SKM-1 (cell line): ENCODE data around the gene OGDH.

Experiments
- DNase-seq: peaks from one replicate; lab custom pipeline; 2025; ENCODE audit not compliant: unreplicated experiment; lab: John Stamatoyannopoulos, UW

Gene OGDH

DNA sequence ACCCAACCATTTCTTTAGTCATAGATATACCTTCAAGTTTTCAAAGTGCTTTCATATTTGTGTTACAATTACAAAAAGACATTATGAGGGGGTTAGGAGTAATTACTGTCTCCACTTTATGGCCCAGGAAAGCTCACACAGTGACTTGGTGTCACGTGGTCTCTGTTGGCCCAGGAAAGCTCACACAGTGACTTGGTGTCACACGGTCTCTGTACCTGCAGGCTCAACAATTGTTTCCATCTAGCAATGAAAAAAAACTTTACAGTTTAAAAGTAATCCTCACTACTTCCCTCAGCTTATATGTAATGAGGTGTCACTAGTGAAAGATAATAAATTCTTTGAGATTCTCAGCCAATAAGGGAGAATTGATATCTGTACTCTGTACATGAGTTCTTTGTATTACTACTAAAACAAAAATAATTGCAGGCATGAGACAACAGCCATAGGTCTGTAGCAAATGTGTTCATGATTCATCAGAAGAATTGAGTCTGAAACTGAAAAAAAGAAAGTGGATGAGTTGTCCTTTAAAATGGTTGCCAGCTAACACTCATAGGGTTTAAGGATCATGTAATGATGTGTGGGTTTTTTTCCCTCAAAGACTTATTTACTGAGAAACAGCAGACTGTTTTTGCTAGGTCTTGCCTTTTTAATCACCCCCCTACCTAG lies 10.9 kb downstream of the OGDH start:
- DNase-seq: no peak

DNA sequence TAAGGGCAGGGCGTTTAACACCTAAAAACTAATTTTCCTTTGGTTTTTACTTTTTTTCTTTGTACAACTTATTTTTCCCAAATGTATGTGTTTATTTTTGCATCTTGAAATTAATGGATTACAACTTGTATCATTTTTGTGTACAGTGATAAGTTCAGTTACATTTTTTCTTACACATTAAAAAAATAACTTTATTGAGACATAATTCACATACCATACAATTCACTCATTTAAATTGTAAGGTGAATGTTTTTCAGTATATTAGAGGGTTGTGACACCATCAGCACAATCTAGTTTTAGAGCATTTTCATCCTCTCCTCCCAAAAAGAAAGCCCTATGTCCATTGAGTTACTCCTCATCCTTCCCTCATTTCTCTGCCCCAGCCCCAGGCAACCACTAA lies 11.6 kb downstream of the OGDH start:
- DNase-seq: no peak

DNA sequence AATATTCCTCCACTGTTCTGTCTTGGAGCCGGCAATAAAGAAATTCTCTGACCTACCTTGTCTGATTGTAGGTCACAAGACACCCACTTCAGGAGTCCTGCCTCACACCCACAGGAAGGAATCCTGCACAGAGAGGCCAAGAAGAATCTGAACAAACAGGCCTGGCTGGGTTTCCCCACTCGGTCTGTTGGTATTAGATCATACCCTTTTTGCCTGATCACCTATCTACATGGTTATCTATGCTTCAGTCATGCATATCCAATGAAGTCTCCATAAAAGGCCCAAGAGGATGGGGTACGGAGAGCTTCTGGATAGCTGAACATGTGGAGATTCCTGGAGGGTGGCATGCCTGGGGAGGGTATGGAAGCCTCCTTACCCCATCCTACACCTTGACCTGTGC lies 12.3 kb downstream of the OGDH start:
- no peak for DNase-seq

DNA sequence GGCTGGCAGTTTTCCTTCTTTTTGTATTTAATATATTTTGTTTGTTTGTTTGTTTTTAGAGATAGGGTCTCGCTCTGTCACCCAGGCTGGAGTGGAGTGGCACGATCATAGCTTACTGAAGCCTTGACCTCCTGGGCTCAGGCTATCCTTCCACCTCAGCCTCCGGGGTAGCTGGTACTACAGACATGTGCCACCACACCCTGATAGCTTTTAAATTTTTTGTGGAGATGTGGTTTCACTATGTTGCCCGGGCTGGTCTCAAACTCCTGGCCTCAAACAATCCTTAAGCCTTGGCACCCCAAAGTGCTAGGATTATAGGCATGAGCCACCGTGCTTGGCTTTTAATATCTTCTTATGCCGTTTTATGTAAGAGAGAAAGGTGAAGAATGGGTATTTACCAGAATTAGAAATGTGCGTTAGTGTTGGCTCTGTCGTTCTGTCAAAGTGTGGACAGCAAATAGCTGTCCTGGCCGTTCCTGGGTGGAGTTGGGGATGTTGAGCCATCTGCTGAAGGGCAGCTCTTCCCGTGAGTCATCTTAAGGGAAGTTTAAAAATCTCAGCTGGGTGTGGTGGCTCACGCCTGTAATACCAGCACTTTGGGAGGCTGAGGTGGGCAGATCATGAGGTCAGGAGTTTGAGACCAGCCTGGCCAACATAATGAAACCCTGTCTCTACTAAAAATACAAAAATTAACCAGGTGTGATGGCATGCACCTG lies 14.8 kb downstream of the OGDH start:
- DNase-seq: no peak

DNA sequence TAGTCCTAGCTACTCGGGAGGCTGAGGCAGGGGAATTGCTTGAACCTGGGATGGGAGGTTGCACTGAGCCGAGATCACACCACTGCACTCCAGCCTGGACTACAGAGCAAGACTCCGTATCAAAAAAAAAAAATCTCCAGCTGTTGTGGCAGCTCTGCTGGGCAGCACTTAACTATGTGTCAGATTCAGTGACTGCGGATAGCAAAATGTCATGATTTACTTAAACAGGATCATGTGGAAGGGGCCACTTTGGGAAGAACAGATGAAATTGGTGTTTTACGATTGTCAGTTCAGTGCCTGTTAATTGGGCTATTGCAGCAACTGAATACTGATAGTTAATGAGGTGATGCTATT lies 15.3 kb downstream of the OGDH start:
- no peak for DNase-seq

DNA sequence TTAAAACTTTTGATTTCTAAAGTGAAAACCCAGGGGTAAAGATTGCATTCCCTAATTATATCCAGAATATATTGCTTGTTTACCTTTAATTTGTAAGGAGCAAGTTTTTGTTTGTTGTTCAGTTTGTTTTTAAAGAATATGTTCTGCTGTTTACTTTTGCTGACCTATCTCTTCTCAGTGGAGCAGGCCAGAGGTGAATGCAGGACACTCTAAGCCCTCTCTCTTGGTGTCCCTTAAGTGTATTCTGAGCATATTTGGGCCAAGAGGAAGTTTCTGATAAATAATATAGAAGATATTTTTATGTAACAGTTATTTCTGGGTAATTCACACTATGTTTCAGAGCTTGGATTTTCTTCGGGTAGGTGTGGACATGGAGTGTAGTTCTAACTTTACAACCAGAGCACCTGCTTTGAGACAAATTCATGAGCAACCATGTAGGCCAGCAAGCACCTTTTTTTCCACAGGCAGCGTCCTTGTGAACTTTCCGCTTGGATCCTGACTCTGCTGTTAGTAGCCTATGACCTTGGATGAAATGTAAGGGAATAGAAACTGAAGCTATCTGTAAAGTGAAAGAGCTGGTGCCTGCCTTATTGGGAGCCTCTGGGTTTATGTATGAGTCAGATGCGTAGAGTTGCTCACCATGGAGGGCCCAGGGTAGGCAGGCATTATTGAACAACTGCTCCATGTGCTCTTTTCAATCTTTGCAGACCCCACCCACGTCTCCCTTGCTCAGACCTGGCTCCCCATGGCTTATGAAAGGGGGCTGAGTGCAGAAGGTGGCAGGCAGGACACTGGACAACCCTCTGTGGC lies 16.1 kb downstream of the OGDH start:
- DNase-seq: no peak

DNA sequence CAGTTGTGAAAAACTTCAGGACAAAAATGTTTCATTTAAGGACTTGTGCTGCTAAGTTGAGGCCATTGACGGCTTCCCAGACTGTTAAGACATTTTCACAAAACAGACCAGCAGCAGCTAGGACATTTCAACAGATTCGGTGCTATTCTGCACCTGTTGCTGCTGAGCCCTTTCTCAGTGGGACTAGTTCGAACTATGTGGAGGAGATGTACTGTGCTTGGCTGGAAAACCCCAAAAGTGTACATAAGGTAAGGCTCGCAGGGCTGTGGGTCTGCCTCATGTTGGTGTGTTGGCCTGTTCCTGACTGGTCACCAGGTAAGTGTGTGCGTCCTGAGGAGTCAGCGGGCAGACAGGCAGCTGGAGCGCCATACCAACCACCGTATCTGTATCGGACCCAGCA lies 17.9 kb downstream of the OGDH start:
- DNase-seq: no peak

DNA sequence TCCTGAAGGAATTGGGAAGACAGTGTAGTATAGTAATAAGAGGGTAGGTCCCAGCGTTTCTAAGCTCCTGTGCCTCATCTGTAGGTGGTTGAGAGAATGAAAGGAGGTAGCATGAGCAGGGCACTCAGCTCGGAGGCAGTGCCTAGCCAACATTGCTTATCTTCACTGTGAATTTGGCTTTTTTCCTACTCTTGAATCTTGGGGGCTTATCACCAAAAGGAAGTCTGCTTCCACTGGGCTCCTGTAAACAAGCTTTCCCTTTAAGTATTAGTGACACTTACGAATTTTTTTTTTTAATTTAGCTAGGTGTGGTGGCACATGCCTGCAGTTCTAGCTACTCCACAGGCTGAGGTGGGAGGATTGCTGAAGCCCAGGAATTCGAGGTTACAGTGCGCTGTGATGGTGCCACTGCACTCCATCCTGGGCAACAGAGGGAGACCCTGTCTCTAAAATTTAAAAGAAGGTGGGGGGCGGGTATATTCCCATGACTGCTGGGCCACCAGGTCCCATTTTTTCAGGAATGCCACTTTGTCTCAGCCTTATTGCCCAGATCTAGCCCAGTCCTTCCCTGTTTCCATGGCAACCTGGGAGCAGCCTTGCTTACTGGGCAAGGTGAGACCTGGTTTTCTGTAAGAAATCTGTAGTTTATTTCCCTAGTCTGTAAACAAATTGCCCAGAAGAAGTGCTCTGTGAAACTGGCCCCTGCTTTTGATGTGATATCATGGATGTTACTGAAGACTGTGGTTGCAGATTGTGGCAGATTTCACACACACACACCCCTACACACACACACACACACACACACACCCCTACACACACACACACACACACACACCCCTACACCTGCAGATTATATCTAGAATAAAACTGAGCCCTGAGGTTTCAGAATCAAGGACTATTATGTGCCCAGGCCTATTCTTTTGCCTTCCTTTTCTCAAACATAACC lies 19.4 kb downstream of the OGDH start:
- DNase-seq: no peak

DNA sequence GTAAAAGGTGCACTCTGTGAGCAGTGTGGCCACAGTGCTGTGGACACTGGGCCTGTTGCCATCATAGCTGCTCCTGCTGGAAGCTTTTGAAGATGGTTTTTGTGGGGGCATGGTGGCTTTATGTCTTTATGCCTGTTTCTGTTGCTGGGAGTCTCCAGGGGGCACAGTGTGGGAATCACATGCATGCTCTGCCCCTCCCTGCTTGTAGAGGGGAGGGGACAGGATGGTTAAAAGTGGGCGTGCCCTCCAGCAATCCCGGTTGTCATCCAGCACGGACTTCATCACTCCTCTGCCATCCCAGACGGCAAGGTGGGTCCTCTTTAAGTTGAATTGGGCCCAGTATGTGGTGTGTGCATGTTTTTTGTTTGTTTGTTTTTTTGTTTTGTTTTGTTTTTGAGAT lies 20.2 kb downstream of the OGDH start:
- DNase-seq: no peak

DNA sequence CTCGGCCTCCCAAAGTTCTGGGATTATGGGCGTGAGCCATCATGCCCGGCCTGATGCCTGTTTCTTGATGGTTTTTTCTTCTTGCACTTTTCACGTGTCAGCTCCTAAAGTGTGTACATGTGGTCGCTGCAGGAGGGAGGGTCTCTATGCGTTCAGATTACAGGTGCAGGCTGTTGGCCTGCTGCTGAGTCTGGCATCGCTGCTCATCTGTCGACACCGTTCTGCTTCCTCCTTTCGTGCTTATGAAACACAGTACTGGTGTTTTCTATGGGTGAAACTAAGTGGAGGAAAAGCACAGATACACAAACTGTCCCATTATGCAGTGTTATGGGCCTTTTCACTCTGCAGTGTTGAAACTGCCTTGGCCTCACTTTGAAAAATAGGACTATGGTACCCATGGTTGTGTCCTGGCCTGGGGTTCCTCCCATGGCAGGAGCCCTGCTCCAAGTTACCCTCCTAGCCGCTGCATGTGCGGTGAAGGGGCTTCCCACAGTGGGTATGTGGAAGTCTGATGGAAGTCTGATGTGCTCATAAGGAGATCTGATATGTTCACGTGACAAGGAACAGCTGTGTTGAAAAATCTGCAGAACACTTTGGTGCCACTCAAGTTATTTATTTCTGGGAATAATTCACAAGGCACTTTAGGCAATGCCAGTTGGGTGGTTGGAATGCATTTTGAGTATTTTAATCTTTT lies 23.5 kb downstream of the OGDH start:
- peak; percentile 28 for DNase-seq

DNA sequence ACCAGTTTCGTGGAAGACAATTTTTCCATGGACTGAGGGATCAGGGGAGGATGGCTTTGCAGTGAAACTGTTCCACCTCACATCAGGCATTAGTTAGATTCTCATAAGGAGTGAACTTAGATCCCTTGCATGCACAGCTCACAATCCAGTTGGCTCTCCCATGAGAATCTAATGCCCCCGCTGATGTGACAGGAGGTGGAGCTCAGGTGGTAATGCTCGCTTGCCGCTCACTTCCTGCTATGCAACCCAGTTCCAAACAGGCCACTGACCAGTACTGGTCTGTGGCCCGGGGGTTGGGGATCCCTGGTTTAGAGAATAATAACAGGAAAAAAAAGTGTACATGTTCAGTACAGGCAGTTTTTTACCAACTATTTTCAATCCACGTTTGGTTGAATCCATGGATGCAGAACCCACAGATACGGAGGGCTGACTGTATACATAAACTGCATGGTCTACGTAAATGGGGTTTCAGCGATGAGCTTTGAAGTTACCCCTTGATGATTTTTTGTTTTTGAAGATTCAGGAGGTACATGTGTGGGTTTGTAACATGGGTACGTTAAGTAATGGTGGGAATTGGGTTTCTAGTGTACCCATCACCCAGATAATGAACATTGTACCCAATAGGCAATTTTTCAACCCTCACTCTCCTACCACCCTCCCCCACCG lies 24.5 kb downstream of the OGDH start:
- DNase-seq: no peak

DNA sequence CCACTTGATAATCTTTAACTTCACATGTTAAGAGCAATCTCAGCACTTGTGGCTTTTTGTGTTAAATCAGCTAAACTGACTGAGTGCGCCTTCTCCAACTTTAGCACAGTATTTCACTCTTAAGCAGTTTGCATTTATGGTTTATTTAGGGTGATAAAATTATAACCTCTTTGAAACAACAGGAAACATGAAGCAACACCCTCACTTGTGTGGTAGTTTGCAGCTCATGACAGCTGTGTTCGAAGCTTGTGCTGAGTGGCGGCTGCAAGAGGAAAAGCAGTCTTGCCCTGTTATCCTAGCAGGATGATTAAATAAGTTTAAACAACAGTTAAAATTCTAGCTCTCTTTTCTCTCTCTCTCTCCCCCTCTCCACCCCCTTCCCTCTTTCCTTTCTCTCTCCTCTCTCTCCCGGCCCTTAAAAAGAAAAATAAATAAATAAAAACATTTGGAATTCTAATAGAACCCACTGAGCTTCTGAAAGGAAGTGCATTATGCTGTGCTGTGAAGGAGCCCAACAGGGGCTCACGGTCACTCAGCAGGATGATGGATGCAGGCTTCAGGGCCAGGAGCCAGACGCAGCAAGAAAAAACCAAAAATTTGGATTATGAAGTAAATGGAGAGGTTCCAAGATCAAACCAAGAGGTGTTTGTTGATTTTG lies 25.2 kb downstream of the OGDH start:
- no peak for DNase-seq

DNA sequence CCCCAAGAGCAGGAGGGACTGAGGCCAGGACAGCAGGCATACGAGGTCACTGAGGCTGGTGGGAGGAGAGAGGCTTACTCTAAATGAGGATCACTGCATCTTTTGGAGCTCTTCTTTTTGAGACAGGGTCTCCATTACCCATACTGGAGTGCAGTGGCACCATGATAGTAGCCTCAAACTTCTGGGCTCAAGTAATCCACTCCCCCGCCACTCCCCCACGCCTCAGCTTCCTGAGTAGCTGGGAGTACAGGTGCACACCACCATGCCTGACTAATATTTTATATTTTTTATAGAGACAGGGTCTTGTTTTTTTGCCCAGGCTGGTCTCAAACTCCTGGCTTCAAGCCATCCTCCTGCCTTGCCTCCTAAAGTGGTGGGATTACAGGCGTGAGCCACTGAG lies 25.8 kb downstream of the OGDH start:
- DNase-seq: no peak

DNA sequence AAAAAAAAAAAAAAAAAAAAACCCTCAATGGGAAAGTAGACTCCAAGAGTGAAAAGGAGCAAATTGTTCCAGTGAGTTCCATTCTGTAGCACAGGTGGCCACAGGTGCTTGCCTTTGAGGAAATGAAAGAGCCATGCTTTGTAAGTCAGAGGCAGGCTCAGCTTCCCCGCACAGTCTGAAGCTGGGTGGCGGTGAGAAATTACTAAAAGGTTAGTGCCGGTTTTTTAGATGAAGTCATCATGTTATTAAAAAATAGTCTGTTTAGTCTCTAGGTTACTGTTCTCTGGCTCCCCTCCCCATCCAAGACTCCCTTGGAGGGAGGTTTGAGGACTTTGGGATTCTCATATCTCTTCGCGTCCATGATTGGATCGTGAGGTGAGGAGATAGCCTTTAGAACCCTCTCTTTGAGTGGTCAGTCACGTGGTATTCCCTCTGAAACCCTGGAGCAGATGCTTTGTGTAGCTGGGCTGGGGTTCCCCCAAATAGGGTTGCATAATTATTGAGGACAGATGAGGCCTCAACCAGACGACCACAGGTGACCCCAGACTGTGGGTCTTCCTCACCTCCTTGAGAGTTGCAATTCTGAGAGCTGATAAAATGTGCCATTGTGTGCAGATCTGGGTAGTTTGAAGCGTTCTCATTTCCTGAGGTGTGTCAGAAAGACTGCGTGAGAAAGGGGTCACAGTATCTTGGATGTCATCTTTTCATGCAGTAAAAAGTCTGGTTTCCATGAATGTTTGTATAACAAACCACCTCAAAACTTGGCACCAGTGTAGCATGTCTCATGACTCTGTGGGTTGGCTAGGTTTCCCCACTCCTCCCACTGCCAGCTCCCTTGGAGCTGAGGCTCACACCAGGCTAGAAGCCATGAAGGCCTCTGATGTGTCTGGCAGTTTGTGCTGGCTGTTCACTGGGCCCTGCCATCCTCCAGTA lies 27.1 kb downstream of the OGDH start:
- DNase-seq: no peak

DNA sequence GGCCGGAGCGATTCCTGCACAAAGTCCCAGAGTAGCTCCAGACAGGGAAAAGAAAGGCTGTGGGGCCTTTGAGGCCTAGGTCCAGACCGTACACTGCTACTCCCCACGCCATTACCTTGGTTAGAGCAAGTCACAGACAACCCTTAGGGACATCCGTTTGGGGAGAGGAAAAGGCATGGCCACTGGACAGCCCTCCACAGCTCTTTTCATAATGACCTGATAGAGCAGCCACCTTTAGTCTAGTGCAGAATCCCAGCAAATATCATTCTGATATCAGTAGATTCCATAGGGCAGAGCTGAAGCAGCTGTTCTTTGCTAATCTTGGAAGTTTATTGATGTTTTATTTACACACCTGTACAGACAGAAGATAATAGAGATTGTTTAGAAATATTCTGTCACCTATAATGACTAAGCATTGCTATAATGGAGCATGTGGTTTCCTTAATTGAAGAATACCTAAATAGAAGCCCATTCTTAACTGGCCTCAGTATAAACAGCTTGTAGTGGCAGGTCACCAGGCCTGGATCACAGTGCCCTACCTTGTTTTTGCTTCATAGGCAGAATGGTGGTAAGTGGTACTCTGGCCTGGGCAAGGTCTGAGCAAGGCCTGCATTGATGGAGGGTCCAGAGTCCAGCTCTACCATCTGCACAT lies 27.9 kb downstream of the OGDH start:
- DNase-seq: no peak

DNA sequence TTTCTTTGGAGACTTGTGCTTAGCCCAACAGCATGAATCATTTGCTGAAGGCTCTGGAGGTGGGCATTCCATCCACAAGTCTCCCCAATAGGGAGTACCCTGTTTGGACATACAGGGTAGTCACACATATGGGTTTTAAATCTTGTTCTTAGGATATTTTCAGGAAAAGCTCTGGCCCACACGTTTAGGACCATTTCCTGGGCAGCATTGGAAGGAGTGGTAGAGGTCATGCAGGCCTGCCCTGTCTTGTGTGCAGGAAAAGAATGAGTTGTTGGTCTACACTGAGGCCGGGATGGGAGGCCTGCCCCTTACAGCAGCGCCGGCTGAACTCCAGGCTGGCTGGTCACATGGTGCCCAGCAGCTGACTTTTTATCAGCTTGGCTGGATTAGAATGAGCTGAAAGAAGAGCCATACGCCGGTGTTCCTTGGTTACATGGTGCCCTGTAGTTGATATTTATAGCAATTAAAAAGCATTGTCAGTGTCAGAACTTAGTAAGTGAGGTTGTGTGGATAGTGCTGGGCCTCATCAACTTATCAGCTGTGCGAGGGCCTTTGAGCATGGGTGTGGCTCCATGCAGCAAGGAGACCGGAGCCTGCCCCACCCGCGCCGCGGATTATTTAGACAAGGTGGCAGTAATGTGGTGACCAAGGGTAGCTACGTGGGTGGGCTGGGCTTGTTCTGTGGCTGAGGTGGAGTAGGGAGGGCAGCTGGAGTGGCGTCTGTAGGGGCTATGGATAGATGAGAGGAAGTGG lies 28.6 kb downstream of the OGDH start:
- DNase-seq: no peak

DNA sequence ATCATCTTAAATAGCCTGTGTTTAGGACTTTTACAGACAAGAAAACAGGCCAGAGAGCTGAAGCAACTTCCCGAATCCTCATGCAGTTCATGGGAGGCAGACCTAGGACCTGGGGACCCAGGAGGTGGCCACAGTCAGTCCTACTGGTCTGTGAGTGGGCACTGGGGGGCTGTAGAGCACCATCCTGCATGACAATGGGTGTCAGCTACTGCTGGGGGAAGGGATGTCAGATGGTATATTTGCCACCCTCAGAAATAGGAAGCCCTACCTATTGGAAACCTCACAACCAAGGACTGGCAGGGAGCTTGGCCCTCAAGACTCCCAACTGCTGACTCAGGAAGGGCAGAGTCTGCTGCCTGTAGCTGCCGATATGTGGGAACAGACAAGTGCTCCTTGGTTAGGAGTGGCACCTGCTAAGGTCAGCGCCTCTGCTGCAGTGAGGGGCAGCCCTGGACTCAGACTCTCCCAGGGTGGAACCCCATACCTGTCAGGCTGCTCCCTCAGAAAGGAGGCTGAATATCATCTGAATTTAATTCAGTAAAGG lies 29.7 kb downstream of the OGDH start:
- no peak for DNase-seq
